GM18526 (cell line): ENCODE results near the gene KDELR1.

Experiments used
- POLR2A ChIP-seq: IDR thresholded peaks from 3 replicates; pipeline ENCODE4 v1.6.1; 2011; ENCODE audit not compliant: insufficient read length; ENCODE audit errors: extremely low read depth

Gene KDELR1

DNA sequence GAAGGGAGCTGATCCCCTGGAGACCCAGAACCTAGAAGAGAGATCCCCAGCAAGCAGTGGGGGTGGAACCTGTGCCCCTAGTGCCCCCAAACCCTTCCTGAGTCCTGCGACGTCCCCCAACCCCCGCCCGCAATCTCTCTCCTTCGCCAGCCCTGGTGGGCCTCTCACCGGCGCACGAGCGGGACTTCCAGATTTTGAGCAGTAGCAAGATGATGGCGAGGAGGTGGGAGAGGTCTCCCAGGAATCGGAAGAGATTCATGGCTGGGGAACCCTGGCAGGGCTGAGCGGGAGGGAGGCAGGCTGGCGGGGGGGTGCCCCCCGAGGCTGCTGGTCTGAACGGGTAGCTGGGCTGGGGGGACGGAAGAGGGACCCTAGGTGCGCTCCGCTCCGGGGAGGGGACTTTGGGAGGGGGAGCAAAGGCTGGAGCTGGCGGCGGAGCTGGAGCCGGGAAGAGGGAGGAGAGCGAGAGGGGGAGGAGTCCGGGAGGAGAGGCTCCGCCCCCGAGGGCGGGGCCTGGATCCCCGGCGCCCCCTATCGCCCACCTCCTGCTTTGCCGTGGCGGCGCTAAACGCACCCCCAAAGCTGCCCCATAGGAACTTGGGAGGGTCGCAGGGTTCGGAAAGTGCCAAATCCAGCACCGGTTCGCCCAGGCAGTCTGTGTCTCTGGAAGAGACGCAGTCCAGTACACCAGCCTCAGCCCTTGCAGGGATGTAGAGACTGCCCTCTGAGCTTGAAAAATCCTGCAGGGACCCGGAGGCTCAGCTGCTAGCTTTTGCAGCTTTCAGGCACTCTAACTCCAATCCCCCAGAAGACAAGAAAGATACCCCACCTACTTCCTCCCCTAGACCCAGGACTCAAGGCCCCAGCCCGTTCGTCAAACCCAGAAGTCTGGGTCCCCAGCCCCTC is at the start of gene KDELR1:
Gene KDELR1, minus strand, starts transcription at position 452 of the 906 bp plus-strand sequence. Its CDS starts 193 bp downstream, at position 259.
- TF ChIP-seq POLR2A: peak; percentile 54

GRCh38 chr19:48436586-48436985 is 45.2 kb upstream of the KDELR1 start:
- TF ChIP-seq POLR2A: no peak

GRCh38 chr19:48433337-48433736 is 42.0 kb upstream of the KDELR1 start:
- no peak for TF ChIP-seq POLR2A

DNA sequence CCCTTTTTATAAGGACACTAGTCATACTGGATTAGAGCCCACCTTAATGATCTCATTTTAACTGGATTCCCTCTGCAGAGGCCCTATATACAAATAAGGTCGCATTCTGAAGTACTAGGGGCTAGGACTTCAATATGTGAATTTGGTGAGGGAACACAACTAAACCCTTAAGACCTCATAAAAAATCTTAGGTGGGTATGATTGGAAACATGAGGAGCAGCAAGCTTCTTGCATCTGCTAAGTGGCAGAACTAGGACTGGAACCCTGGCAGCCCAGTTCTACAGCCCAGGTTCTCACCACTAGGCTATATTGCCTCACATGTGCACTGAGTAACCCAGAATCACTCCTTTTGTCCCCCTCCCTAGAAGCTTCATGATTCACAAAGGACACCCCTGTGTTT is 37.3 kb upstream of the KDELR1 start:
- TF ChIP-seq POLR2A: no peak

DNA sequence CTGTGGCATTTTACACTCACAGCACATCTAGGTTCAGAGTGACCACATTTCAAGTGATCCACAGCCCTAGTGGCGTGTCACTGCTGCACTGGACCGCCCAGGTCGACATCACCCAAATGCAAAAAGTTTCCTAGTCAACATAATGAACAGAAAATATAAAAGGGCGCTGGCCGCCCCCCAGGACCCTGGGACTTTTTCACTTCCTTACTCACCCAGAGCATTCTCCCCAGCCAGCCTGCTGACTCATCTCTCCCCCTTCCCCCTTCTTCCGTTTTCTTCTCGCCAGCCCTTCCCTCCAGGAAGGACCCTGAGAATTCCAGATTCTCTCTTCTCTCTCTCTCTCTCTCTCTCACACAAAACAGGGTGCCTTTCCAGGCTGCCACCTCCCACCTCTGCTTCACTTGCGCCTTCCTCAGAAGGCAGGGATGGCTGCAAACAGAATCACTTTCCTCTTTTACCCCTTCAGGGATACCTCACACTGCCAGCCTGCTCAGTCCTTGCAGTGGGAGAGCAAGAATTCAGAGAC is 33.4 kb upstream of the KDELR1 start:
- TF ChIP-seq POLR2A: no peak

GRCh38 chr19:48421548-48421947 is 30.2 kb upstream of the KDELR1 start:
- TF ChIP-seq POLR2A: no peak

- no peak for TF ChIP-seq POLR2A
These were observed 28.0 kb upstream of the KDELR1 start for GRCh38 chr19:48419158-48419920.

- no peak for TF ChIP-seq POLR2A
These were observed 27.1 kb upstream of the KDELR1 start for GRCh38 chr19:48418317-48419064.

GRCh38 chr19:48417421-48417820 is 26.1 kb upstream of the KDELR1 start:
- no peak for TF ChIP-seq POLR2A

GRCh38 chr19:48415806-48416221 is 24.5 kb upstream of the KDELR1 start:
- TF ChIP-seq POLR2A: no peak

- TF ChIP-seq POLR2A: no peak
These were observed 24.0 kb upstream of the KDELR1 start for GRCh38 chr19:48415395-48415794.

DNA sequence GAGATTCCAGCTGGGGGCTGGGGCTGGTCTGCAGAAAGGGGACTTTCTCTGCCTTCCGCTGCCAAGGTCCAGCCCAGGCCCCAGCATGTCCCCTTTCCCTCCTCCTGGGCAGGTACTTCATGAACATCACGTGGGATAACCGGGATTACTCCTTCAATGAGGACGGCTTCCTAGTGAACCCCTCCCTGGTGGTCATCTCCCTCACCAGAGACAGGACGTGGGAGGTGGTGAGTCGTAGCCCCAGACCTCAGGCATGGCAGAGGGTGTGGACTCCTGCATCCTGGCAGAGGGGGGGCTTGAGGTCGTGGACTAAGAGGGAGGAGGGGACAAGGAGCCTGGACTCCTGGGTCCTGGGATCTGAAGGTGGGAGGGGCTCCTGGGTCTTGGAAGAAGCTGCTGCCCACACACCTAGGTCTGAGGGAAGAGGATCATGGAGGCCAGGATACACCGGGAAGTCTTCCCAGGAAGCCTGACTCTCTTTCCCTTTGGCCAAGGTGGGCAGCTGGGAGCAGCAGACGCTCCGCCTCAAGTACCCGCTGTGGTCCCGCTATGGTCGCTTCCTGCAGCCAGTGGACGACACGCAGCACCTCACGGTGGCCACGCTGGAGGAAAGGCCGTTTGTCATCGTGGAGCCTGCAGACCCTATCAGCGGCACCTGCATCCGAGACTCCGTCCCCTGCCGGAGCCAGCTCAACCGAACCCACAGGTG is 22.7 kb upstream of the KDELR1 start:
- TF ChIP-seq POLR2A: no peak

DNA sequence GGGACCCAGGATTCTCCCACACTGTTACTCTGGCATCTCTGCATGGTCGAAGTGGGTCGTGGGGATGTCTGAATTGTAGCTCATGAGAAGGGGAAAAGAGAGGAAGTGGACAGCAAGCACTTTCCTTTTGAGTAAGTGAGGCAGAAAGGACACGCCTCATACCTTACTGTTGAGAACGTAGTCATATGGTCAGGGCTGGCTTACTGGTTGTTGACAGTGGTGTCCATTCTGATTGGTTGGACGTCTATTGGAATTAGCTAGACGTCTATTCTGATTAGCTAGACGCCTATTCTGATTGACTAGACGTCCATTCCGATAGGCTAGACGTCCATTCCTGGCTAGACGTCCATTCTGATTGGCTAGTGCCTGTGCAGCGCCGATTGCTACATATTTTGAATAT is 14.5 kb upstream of the KDELR1 start:
- TF ChIP-seq POLR2A: no peak

DNA sequence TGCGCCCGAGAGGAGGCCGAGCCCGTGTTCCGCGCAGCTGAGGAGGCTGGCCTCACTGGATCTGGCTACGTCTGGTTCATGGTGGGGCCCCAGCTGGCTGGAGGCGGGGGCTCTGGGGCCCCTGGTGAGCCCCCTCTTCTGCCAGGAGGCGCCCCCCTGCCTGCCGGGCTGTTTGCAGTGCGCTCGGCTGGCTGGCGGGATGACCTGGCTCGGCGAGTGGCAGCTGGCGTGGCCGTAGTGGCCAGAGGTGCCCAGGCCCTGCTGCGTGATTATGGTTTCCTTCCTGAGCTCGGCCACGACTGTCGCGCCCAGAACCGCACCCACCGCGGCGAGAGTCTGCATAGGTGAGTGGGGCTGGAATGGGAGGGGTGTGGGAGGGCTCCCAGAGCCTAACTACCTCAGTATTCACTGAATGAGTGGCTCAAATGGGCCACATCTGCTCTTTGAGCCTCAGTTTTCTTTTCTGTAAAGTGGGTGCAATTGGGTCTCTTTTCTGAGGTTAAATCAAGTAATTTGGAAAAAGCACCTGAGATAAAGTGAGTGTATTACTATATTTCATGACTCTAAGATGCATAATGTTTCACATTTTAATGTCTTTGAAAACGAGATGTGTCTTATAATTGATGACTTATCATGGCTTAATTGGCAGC is 13.8 kb upstream of the KDELR1 start:
- no peak for TF ChIP-seq POLR2A
